Stimulated activated CD4-positive, alpha-beta T cell treated with anti-CD3 and anti-CD28 coated beads, TNF-alpha, amount 100 ng/mL, for 1 hour (primary cell): ENCODE measurements around the gene CD69.
"Not testable (repeated sequence)": the region's sequence is repeated elsewhere in the genome, so short reads cannot be mapped to it uniquely, and the experiment has no call there.

Experiments used
- DNase-seq, 3 donors: peaks; one replicate each; pipeline ENCODE4 v3.0.0-alpha.2; 2020; ENCODE audit warnings: low read depth in 3 of 3, low spot score in 1 of 3

The CD69 gene

GRCh38 chr12:9724023-9724422 lies 36.7 kb downstream of the CD69 start:
- no peak for DNase-seq

GRCh38 chr12:9721394-9722092 lies 39.2 kb downstream of the CD69 start:
- no peak for DNase-seq

- no peak for DNase-seq
Measured at GRCh38 chr12:9719790-9720189, 40.9 kb downstream of the CD69 start.

GRCh38 chr12:9718968-9719367 lies 41.7 kb downstream of the CD69 start:
- no peak for DNase-seq

GRCh38 chr12:9717070-9717925 lies 43.4 kb downstream of the CD69 start:
- no peak for DNase-seq

- DNase-seq = not testable (repeated sequence)
Measured at GRCh38 chr12:9713032-9713558, 47.6 kb downstream of the CD69 start.

GRCh38 chr12:9711664-9712063 lies 49.0 kb downstream of the CD69 start:
- no peak for DNase-seq

GRCh38 chr12:9710584-9711375 lies 49.9 kb downstream of the CD69 start:
- DNase-seq = no peak

- DNase-seq = no peak
Measured at GRCh38 chr12:9708853-9709252, 51.8 kb downstream of the CD69 start.

GRCh38 chr12:9707864-9708808 lies 52.6 kb downstream of the CD69 start:
- DNase-seq = peak in 2 of 3 donors; percentile 33 to 50

GRCh38 chr12:9707356-9707755 lies 53.3 kb downstream of the CD69 start:
- DNase-seq = no peak

GRCh38 chr12:9706086-9706685 lies 54.5 kb downstream of the CD69 start:
- DNase-seq = no peak

- not testable (repeated sequence) for DNase-seq
Measured at GRCh38 chr12:9704561-9704960, 56.1 kb downstream of the CD69 start.
